Activated CD4-positive, alpha-beta T cell treated with anti-CD3 and anti-CD28 coated beads, Interleukin-2, amount 50 U/mL, for 24 hours (primary cell): ENCODE measurements around the gene KDM6B.

Experiments
- DNase-seq, 2 donors: peaks; one replicate each; pipeline ENCODE4 v3.0.0-alpha.2; 2020; ENCODE audit warnings: low read depth in 1 of 2, low spot score in 1 of 2

KDM6B gene

DNA sequence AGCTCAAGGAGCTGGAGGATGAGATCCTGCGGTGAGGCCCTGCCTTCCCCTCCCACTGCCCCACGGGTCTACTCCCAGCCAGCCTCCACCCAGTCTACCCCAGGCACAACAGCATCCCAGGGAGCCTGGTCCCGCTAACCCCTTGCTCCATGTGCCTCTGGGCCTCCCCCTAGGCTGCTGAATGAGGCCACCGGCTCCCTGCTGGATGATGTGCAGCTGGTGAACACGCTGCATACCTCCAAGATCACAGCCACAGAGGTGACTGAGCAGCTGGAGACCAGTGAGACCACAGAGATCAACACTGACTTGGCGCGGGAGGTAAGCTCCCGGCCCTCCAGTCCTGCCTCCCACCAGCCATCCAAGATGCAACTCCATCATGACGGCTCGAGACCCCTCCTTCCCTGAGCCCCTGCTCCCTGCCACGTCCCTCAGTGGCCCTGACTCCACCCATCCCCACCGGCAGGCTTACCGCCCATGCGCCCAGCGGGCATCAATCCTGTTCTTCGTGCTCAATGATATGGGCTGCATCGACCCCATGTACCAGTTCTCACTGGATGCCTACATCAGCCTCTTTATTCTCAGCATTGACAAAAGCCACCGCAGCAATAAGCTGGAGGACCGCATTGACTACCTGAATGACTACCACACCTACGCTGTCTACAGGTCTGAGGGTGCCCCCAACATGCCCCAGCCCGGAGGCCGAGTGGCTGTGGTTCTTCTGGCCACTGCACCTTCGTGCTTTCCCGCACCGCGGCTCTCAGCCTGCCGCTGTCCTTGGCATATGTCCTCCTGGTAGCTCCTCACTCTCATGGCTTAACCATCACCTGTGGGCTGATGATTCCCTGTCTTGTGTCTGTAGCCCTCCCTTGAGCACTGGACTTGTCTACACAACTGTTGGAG, 15.0 kb upstream of the KDM6B start:
- no peak for DNase-seq

DNA sequence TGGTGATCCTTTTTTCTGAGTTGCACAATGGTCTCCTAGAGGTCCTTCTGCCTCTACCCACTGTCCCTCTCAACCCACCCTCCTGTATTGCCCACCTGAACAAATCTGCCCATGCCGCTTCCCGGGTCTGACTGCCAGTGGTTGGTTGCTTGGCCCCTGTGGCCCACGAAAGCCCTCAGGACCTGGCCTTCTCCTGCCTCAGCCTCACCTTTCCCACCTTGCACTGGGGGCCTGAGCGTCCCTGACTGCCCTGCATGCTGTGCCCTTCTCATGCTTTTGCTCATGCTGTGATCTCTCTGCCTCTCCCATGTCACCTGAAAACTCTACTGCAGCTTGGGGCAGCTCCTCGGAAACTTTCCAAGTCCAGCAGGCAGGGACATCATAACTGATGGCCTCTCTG, 13.8 kb upstream of the KDM6B start:
- DNase-seq = no peak

DNA sequence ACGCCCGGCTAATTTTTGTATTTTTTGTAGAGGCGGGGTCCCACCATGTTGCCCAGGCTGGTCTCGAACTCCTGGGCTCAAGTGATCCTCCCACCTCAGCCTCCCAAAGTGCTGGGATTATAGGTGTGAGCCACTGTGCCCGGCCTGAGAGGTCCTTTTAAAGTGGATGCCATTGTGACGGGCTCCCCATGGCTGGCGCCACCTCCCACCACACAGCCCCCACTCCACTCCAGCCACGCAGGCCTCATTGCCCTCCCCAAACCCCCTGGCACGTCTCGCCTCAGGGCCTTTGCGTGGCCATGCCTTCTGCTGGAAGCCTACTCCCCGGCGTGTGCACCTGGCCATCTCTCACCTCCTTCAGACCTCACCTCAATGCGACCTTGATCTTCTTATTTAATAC, 11.9 kb upstream of the KDM6B start:
- no peak for DNase-seq

DNA sequence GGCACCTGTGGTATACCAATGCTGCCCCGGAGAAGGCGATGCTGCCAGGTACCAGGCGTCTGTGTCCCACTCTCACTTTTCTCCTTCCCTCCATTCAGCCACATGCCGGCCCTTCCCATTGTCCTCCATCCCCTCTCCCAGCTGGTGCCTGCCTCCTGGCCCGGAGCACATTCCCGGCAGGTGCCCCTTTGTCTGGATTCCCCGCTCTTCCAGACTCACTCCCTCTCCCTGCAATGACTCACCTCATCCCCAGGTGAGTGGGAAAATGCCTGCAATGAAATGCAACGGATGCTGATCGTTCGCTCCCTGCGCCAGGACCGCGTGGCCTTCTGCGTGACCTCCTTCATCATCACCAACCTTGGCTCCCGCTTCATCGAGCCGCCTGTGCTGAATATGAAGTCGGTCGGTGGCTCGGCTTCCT, 10.4 kb upstream of the KDM6B start:
- DNase-seq = no peak

DNA sequence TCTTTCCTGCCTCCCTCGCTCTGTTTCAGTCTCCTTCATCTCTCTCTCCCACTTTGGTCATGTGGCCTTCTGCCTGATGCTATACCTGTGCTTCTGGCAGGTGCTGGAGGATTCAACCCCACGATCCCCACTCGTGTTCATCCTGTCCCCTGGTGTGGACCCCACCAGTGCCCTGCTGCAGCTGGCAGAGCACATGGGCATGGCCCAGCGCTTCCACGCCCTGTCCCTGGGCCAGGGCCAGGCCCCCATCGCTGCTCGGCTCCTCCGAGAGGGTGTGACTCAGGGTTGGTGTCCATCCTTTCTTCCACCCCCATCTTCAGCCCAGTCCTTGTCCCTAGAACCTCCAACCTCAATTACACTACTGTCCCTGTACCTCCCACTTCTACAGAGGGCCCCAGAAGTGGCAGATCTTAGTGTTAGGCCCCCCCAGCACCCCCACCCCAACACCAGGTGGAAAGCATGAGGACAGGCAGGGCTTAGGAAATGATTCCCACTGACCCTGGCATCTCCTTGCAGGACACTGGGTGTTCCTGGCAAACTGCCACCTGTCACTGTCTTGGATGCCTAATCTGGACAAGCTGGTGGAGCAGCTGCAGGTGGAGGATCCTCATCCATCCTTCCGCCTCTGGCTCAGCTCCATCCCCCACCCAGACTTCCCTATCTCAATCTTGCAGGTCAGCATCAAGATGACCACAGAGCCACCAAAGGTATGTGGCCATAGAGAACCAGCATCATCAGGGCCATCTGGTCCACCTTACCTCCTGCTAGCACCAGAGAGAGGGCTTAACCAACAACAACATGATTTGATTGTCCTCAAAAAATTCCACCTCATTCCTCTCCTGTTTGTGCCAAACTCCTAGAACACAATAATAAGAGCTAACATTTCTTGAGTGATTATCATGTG, 9.7 kb upstream of the KDM6B start:
- no peak for DNase-seq

DNA sequence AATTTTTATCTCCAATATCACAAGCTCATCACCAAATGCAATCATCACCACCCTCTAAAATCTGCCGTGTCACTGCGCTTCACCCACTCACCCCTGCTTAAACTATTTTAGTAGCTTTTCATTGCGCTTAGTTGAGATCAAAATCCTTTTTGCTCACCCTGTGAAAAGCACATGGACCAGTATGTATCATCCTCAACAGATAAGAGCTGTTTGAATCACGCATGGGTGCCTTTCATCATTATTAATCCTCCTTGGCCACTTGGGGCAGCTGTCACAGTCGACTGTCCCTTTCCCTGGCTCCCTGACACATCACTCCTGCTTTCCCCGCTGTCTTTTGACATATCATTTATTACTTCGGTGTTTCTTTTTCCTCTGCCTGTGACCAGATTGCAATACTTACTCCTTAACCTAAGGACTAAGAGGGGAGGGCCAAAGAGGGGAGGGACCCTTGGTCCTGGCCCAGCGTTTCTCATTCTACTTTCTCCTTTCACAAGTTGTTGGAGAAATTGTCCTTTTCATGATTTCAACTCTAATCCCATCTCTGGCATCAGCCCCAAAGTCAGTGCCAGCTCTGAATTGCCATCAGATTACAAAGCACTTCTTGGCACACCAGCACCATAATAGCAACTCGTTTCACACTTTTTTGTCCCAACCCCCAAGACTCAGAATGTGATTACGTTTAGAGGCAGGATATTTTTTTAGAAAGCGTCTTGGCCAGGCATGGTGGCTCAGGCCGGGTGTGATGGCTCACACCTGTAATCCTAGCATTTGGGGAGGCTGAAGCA, 8.6 kb upstream of the KDM6B start:
- no peak for DNase-seq

DNA sequence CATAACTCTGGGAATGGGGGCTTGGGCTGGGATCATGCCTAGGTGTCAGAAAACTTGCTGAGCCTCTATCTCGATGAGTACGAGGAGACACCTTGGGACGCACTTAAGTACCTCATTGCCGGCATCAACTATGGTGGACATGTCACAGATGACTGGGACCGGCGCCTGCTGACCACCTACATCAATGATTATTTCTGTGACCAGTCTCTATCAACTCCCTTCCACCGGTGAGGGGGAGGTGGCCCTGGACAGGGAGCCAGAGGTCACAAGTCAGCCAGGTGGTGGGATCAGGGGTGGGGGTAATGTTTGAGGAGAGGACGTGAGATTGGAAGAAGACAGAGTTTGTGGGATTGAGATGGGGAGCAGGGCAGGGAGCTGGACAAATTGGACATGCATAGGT, 3.4 kb upstream of the KDM6B start:
- DNase-seq = no peak

DNA sequence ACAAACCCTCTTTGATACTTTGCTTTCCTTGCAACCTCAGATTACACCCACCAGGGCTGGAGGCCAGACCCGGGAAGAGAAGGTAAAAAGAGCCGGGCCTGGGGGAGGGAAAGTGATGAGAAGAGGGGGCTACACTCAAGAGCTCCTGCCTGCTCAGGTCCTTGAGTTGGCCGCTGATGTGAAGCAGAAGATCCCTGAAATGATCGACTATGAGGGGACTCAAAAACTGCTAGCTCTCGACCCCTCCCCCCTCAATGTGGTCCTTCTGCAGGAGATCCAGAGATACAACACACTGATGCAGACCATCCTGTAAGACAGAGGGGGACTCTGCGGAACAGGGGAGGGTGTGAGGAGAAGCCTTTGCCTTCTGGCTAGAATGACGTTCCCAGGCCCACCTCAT, 2.8 kb upstream of the KDM6B start:
- no peak for DNase-seq

DNA sequence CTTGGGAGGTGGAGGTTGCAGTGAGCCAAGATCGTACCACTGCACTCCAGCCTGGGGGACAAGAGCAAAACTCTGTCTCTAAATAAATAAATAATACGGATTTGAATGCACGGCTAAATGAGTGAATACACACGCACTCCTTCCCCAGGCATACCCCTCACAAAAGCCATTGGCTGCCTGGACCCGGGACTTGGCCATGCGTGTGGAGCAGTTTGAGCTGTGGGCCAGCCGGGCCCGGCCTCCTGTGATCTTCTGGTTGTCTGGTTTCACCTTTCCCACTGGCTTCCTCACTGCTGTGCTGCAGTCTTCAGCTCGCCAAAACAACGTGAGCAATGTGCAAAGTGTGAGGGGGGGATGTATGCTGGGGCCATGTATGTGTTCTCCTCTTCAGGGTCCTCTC, 1.6 kb upstream of the KDM6B start:
- no peak for DNase-seq

DNA sequence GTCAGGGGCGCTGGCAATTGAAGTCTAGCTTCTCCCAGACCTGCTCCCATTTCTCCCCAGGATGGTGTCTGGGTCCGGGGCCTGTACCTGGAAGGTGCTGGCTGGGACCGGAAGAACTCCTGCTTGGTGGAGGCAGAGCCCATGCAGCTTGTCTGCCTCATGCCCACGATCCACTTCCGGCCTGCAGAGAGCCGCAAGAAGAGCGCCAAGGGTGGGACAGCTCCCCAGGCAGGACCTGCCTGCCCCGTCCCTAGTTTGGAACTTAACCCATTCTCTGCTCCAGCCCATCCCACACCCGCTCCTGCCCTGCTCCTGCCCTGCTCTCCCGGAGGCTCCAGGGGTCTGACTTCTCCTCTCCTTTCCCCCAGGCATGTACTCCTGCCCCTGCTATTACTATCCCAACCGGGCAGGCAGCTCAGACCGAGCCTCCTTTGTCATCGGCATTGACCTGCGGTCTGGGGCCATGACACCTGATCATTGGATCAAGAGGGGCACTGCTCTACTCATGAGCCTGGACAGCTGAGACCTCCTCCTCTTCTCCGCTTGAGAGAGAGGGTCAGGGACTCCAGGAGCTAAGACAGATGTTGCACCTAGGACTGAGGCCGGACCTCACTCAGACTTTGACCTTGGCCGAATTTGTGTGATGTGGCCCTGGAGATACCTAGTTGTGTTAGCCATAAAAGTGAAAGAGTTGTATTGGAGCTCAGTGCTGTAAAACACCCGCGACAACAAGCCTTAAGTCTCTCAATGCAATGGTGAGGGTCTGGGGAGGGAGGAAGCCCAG, 814 bp upstream of the KDM6B start:
- no peak for DNase-seq

DNA sequence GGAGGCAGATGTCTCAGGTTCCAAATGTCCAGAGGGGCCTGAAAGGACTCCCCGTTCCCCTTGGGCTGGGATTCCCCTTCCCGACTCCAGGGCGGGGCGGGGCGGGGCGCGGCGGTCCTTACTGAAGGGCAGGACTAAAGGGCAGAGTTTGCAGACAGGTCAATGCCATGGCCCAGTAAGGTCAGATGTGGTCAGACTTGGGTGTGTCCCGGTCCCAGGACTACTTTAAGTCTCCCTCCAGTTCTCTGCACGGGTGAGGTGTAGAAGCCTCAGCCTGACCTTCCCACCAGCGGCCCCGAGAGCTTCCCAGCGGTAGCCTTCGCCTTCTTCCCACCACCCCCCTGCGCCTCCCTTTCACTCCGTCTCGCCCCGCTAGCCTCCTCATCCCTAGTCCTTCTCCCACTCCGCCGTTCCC, 532 bp downstream of the KDM6B start:
- peak in 1 of 2 donors; percentile 31 for DNase-seq

DNA sequence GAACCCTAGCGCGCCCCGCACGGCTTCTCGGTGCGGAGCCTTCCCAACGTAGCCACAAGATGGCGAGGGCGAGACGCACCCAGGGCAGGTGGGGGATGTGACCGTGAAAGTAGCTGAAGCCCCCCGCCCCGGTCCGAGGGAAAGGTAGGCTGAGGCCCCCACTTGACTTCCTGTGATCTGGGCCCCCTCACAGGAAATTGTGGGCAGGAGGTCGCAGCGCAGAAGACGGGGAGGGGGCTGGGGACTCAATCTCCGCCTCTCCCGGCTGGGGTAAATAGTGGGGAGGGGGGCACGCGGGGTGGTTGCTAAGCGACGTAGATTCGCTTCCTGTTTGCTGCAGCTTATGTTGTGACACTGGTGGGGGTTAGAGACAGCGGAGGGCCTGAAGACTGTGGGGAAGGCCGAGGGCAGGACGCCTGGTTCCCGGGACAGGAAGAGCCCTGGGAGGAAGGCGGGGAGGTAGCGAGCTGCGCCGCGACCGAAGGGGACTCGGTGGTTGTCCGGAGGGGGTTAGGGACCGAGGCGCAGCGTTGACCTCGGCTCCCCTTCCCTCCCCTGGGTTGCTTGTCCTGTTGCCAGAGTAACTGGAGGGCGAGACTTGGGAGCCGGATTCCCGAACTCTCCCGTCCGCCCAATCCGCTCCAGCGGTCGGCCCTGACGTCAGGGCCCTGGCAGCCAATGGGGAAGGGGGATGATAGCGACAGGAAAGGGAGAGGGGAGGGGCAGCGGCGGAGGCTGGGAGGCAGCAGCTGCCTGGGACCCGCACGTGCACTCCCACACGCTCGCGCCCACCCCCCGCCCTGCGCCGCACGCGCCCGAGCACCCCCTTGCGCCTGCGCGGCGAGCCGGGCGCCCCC, 1.2 kb downstream of the KDM6B start:
- DNase-seq = peak; percentile 67 to 89

DNA sequence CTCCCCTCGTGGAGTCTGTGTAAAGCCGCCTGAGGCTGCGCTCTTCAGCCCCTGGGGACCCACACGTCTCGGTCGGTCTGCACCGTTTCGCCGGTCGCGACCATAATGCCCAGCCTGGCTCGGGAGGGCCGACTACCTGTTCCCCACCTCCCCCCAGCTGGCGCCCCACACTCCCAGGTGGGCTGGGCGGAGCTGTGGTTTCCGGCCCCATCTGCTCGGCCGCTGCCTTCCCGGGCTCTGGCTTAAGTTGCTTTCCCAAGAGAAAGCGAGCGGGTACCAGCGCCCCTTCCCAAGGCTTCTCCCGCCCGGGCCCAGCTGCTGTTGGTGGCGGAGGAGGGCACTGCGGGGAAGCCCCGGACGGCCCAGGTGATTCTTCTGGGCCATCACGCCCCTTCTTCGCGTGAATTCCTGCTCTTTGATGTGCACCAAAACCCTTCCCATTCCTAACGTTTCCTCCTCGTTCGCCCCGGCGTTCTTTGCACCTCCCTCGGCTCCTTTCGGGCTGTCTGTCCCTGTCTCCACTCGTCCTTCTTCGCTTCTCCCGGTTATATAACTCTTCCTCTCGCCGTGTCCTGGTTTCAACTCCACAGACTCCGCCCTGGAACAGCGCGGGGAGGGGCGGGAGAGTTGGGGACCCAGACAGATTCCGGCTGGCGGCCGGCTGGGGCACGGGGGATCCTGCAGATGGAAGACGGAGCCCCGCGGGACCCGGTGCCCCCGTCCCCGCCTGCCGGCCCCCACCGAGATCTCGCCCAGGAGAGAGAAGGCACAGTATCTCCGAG, 2.0 kb downstream of the KDM6B start:
- DNase-seq = peak in 1 of 2 donors; percentile 32

DNA sequence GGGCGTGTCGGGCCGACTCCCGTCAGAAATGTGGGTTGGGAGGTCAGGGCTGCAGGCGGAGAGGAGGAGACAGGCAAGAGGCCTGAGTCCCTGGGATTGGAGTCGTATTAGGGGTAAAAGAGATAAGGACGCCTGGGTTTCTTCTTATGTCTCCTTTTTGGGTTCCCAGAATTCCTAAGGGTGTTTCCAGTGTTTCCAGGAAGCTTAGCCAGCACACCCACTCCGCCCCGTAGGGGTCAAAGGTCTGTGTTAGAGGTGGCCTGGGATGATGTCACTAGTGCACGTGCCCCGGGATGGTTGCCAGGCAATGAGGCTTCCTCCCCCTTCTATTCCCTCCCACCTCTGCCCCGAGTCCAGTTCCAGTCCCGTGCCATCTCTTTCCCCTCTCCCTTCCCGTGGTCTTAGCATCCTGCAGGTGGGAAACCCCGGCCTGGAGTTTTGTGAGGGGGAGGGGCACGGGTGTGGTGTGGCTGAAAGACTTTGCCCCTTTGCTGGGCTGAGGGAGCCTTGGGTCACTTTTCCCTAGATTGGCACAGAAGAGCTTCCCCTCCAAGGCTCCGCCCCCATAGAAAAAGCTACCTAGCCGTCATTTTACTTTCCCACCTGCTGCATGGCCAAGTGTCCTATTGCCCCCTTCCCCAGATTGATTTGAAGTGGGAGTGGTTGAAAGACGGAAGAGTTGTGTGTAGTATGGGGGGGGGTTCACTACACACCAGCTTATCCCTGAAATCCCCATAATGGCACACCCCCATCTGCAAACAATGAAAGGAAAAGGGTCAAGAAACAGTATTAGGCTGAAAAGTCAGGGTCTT, 2.8 kb downstream of the KDM6B start:
- peak in 1 of 2 donors; percentile 55 for DNase-seq

DNA sequence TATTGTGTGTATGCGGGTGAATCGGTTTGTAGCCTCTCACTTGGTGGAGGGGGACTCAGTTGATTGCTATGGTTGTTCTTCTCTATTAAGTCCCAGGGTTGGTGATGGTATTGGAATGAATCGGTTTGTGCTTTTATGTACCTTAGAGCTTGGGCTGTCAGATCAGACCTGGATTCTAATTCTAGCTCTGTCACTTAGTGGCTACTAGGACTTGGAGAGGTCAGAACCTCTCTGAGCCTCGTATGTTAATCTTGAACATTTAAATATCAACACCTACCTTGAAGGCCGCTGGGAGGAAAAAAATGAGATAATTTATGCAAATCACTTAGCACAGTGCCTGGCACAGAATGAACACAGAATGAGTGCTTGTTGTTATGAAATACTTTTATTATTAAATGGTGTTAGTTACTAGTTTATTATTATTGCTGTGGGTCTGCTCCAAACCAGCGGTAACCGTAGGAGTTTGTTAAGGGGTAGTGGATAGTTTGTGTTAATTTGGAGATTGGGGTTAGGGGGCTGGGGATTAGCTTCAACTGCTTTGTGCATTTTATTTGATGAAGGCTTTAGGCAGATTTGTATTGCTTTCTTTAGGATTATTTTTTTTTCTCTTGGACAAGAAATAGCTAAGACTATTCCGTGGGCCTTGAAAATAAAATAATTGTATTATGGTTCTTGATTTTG, 3.5 kb downstream of the KDM6B start:
- DNase-seq = no peak

DNA sequence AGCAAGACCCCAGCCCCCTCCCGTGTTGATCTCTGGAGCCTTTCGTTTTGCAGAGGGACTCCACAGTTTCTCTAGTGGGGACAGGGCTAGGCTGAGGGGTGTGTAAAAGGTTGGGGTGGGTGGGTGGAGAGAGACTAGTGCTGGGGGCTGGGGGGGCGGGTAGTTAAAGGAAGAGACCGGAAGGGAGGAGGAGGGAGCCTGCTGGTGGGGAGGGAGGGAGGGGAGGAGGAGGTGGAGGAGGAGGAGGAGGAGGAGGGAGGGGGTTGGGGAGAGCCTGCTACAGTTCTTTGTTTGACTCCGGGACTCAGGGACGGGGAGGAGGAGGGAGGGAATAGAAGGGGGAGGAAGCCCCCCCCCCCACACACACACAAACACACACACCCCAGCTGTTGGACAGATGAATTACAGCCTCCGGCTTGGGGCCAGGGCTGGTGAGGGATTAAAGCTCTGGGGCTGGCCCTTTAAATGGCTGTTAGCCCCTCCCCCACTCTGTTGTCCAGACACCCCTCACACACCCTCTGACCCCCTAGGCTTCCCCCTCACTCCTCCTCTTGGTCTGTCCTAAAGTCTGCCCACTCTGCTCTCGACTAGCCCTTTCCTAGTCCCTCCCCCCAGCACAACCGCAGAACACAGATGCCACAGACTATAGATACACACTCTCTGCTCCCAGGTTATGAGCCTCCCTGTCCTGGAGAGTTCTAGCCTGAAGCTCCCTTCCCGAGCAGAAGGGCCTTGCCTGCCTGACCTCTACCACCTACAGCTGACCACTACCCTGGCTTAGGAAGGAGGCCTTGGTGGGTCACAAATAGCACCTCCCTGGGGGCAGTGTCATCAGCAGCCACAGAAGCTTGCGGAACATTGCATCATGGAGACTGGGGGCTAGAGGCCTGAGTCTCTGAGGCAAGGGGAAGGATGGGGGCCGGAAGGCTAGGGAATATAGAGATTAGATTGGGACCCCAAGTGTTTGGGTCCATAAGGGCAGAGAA, 4.4 kb downstream of the KDM6B start:
- no peak for DNase-seq
